ENCODE results near the gene PTPRN2. TPM values are rescaled to one million over a fixed set of nuclear protein-coding genes. Genes with fewer than 3 reads are reported as not detected.

Gene PTPRN2
- total and polyA plus RNA-seq, 7 donors = 0.47 to 0.82 (median 0.51) TPM

DNA sequence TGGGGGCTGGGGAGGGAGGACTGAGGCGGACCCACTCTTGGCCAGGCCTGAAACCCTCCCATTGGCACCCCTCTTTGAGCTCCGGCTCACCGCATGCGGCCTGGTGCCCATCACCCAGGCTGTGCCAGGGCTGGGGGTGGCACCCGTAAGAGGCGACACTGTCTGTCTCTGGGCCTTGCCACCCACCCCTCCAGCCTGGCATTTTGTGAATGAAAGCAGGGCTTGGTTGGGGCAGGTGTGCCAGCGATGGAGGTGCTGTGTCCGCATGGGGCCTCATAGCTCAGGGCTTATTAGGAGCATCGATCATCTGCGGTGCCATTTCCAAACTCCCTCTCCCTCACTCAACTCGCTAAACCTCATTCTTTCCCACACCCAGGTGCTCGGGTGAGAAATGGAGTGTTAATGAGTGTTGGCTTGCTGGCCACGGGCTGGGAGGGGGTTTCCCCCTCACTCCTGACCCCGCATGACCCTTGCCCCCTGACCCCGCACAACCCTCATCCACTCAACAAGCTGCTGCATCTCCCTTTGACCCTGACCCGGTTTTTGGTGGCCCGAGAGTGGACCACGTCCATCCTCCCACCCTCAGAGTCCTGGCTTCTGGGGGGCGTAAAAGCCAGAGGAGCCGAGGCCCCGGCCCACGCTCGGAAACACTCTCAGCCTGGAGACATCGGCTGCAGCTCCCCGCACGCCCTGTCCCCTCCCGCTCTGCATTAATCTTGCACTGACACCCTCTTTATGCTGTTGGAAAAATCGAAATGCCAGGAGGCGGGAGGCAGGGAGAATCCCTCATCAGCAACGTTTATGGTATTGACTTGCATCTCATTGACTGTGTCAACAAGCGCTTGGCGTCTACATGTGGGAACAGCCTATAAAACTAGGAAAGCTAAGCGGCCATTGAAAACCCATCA, 1089.6 kb downstream of the PTPRN2 start:
- peaks cover 0 to 21% (median 5%) of the 10 kb centered on the region in 3 donors for H3K27me3 ChIP-seq (ENCODE audit: insufficient read depth in 3 of 3, low read length in 2 of 3)
- DNase-seq (peak in 1 of 2 donors; percentile 39), ATAC-seq (no peak)
- no peak overlapping the region for H3K27ac ChIP-seq
- WGBS, 3 donors = 82 to 84% (median 83%) methylated on average over 33 of the region's 33 CpGs
- intact Hi-C loops (cut with DNase I) = no loop called here
- H3K9me3 ChIP-seq = no peaks in the 10 kb centered on the region
- H3K4me3 ChIP-seq = no peak overlapping the region
- H3K36me3 ChIP-seq (ENCODE audit: insufficient read depth in 1 of 2, low read depth in 1 of 2) = no peaks in the 10 kb centered on the region
- TF ChIP-seq, protein P1, sequence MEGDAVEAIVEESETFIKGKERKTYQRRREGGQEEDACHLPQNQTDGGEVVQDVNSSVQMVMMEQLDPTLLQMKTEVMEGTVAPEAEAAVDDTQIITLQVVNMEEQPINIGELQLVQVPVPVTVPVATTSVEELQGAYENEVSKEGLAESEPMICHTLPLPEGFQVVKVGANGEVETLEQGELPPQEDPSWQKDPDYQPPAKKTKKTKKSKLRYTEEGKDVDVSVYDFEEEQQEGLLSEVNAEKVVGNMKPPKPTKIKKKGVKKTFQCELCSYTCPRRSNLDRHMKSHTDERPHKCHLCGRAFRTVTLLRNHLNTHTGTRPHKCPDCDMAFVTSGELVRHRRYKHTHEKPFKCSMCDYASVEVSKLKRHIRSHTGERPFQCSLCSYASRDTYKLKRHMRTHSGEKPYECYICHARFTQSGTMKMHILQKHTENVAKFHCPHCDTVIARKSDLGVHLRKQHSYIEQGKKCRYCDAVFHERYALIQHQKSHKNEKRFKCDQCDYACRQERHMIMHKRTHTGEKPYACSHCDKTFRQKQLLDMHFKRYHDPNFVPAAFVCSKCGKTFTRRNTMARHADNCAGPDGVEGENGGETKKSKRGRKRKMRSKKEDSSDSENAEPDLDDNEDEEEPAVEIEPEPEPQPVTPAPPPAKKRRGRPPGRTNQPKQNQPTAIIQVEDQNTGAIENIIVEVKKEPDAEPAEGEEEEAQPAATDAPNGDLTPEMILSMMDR (IDR thresholded peaks at IDR 0.05) = no peak
- H3K4me1 ChIP-seq = no peaks in the 10 kb centered on the region

DNA sequence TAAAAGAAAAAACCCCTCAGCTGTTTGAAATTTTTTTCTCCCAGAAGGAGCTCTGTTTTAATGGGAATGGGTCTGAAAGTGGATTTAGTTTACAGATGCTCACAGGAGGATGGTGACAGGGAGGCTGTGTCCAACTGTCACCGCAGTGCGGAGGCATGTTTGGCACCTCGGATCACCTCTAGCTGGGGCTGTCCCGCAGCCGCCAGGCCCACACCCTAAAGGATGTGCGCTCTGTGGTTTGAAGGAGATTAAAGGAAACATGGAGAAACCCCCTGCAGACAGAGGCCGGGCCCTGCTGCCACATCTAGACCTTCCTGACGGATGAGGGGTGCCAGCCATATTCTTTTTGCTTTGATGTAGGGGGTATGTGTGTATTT, 1090.3 kb downstream of the PTPRN2 start:
- intact Hi-C loops (cut with DNase I) = no loop called here
- peaks cover 0 to 21% (median 5%) of the 10 kb centered on the region in 3 donors for H3K27me3 ChIP-seq (ENCODE audit: insufficient read depth in 3 of 3, low read length in 2 of 3)
- H3K4me1 ChIP-seq = no peaks in the 10 kb centered on the region
- no peaks in the 10 kb centered on the region for H3K9me3 ChIP-seq
- 77 to 81% (median 77%) methylated on average over 8 of the region's 8 CpGs for WGBS, 3 donors
- H3K27ac ChIP-seq = no peak overlapping the region
- H3K4me3 ChIP-seq = no peak overlapping the region
- ATAC-seq (no peak), DNase-seq (peak in 1 of 2 donors; percentile 26)
- H3K36me3 ChIP-seq (ENCODE audit: insufficient read depth in 1 of 2, low read depth in 1 of 2) = no peaks in the 10 kb centered on the region
- TF ChIP-seq, protein P1 (IDR thresholded peaks at IDR 0.05) = no peak

DNA sequence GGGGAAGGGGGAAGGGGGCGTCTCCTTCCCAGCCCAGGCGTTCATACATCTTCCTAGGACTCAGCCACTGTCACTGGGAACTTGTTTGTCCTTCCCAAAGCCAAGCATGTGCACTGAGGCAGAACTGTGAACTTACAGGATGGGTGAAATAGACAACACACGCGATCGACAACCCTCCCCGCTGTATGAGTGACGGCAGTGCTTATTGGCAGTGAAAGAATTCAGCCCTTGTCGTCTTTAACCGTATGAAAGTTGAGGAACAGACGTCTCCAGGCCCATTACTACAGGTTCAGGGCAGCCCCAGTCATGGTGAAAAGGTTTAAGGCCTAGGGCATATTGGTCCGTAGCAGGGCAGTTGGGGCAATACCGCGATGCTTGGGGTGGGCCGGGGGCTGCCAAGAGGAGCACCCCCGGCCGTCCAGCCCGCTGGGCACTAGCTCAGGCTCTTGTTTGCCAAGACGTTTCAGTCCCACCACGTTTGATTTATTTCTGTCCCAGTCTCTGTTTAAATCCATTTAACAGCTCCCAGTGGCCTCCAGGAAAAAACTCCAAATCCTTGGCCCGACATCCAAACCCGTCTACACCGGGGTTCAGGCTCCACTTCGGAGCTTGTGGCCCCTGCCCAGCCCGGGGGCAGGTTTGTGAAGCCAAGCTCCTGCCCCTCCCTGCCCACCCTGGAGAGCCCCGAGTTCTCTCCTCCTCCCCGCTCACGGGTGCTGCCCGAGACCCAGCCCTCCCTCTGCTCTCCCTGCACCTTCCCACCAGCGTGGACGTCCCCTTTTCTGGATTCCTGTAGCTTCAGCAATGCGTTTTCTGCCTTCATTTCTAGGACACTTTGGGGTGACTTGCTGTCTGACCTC, 1091.0 kb downstream of the PTPRN2 start:
- Histone ChIP-seq H3K27ac (no peak overlapping the region), H3K36me3 (ENCODE audit: insufficient read depth in 1 of 2, low read depth in 1 of 2) (no peaks in the 10 kb centered on the region), H3K4me3 (no peak overlapping the region), H3K9me3 (no peaks in the 10 kb centered on the region), H3K4me1 (no peaks in the 10 kb centered on the region), H3K27me3 (ENCODE audit: insufficient read depth in 3 of 3, low read length in 2 of 3) (peaks cover 0 to 21% (median 5%) of the 10 kb centered on the region in 3 donors)
- intact Hi-C loops (cut with DNase I) = no loop called here
- TF ChIP-seq, protein P1 (IDR thresholded peaks at IDR 0.05) = no peak
- DNase-seq = no peak
- no peak for ATAC-seq
- WGBS, 3 donors = 62% methylated on average over 29 to 31 of the region's 31 CpGs

DNA sequence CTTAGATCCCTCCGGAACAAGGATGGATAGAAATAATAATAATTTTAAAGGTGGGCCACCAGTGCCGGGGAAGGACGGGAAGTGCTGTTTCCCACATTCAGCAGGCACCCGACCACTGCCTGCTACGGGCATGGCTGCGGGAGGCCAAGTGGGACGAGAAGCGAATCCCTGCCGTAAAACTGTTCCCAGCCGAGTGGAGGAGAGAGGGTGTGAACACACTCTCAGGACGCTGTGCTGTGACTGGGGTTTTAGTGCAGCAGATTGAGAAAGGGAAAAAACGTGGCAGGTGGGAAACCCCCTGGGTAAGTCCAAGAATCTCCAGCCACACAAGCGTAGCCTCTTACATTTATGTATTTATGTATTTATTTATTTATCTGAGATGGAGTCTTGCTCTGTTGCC, 1092.0 kb downstream of the PTPRN2 start:
- peak in 1 of 2 donors; percentile 28 for DNase-seq
- WGBS, 3 donors = 51 to 56% (median 54%) methylated on average over 13 of the region's 13 CpGs
- Histone ChIP-seq H3K36me3 (ENCODE audit: insufficient read depth in 1 of 2, low read depth in 1 of 2) (no peaks in the 10 kb centered on the region), H3K27ac (no peak overlapping the region), H3K4me1 (no peaks in the 10 kb centered on the region), H3K27me3 (ENCODE audit: insufficient read depth in 3 of 3, low read length in 2 of 3) (peaks cover 0 to 21% (median 5%) of the 10 kb centered on the region in 3 donors), H3K4me3 (no peak overlapping the region), H3K9me3 (peaks cover 5% of the 10 kb centered on the region)
- ATAC-seq = no peak
- TF ChIP-seq, protein P1 (IDR thresholded peaks at IDR 0.05) = no peak
- intact Hi-C loops (cut with DNase I) = no loop called here

Measured in psoas muscle (tissue), 8 donors.